GM18526 (cell line): Measurements from ENCODE around the gene DHRSX.

Source experiments
- POLR2A ChIP-seq: IDR thresholded peaks from 3 replicates; pipeline ENCODE4 v1.6.1; 2011; ENCODE audit not compliant: insufficient read length; ENCODE audit errors: extremely low read depth

The DHRSX gene, protein sequence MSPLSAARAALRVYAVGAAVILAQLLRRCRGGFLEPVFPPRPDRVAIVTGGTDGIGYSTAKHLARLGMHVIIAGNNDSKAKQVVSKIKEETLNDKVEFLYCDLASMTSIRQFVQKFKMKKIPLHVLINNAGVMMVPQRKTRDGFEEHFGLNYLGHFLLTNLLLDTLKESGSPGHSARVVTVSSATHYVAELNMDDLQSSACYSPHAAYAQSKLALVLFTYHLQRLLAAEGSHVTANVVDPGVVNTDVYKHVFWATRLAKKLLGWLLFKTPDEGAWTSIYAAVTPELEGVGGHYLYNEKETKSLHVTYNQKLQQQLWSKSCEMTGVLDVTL

GRCh38 chrX:2500803-2501558 lies at the start of gene DHRSX, which contains the start of gene ZBED1:
Gene DHRSX (minus strand): TSS chrX:2500976. CDS start chrX:2500925, 51 bp downstream.
Gene ZBED1 (minus strand): TSS chrX:2500976. CDS start chrX:2490719, 10,257 bp downstream.
- peak; percentile 71 for TF ChIP-seq POLR2A

- no peak for TF ChIP-seq POLR2A
These were observed 49.1 kb upstream of the DHRSX start for GRCh38 chrX:2549876-2550275.

DNA sequence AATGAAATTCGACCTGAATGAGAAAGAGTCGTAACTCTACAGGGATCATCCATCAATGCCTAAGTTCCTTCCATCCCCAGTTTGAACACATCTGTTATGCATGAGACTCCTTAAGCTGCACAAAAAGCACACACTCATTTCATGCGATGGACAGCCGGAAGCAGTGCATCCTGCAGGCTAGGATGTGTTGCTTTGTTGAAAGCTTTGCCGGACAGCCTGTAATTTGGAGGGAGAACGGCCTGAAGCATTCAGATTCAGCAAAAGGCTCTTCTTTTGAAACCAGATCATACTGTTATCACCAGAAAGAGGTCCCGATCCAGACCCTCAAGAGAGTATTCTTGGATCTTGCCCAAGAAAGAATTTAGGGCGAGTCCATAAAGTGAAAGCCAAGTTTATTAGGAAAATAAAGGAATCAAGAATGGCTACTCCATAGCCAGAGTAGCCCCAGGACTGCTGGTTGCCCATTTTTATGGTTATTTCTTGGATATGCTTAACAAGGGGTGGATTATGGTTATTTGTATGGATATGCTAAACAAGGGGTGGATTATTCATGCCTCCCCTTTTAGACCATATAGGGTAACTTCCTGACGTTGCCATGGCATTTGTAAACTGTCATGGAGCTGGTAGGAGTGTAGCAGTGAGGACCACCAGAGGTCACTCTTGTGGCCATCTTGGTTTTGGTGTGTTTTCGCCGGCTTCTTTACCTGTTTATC lies 48.1 kb upstream of the DHRSX start:
- no peak for TF ChIP-seq POLR2A

GRCh38 chrX:2547736-2548135 lies 47.0 kb upstream of the DHRSX start:
- no peak for TF ChIP-seq POLR2A

DNA sequence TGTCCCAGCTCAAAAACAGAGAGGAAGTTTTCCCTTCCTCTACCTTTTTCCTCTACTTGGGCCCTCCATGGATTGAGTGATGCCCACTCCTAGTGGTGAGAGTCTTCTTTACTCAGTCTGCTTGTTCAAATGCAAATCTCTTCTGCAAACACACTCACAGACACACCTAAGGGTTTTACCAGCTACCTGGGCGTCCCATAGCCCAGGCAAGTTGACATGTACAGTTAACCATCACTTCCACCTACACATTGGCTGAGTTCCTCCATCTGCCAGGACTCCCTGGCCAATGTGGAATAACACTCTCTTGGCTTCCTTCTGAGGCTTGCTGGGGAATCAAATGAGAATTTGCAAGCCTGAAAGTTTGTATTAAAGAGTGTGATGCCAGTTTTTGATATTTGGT lies 45.7 kb upstream of the DHRSX start:
- TF ChIP-seq POLR2A: no peak

- TF ChIP-seq POLR2A: no peak
These were observed 44.4 kb upstream of the DHRSX start for GRCh38 chrX:2545144-2545543.

DNA sequence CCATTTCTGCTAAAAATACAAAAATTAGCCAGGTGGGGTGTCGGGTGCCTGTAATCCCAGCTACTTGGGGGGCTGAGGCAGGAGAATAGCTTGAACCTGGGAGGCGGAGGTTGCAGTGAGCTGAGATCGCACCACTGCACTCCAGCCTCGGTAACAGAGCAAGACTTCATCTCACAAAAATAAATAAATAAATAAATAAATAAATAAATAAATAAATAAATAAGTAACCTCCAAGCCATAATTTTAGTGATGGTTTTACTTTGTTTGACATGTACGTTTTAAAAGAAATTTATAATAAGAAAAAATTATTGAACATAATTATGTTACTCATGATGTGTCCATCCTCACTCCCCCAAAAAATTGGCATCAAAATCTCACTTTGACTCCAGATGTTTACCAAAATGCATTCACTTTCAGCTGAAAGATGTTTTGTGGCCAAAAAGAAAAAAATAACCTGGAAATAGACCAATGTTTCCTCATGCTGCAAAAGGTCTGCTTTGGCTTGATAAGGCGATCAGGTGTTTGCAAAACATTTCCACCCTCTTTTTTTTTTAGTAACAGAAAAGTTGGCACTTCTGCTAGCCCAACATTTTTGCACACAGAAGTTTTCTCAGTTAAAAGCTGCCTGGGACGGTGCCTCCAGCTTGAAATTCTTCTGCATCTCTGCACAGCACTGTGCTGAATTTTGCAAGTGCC lies 42.2 kb upstream of the DHRSX start:
- TF ChIP-seq POLR2A: no peak

DNA sequence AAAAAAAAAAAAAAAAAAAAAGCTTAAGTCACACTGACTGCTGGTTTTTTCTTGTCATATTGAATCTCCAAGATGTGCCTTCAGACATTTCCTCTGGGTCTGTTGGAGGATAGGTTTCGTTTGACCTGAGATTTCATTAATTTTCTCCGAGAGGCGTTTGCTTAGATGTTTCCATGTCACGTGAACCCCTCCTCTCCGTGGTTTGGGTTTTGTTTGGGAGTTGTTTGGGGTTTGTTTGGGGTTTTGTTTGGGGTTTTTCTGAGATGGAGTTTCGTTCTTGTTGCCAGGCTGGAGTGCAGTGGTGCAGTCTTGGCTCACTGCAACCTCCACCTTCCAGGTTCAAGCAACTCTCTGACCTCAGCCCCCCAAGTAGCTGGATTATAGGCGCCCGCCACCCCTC lies 40.8 kb upstream of the DHRSX start:
- TF ChIP-seq POLR2A: no peak

GRCh38 chrX:2540426-2540947 lies 39.7 kb upstream of the DHRSX start:
- no peak for TF ChIP-seq POLR2A

DNA sequence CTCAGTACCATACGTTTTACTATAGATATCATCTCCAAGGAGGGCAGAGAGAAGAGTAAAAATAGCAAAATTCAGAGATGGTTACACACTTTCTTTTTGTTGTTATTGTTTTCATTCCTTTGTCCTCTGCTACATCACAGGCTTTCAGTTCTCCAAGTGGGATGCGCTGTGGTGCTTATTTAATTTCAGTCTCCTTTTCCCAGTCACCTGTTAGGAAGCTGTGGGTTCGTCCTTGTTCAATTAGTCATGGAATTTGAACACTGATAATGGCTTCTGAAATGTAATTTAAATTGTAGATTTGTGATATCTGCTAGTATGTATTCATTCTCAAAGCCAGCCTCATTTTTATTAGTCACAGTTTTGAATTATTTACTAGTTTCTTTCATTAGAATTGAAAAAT lies 38.8 kb upstream of the DHRSX start:
- TF ChIP-seq POLR2A: no peak

GRCh38 chrX:2538031-2538757 lies 37.4 kb upstream of the DHRSX start:
- no peak for TF ChIP-seq POLR2A

DNA sequence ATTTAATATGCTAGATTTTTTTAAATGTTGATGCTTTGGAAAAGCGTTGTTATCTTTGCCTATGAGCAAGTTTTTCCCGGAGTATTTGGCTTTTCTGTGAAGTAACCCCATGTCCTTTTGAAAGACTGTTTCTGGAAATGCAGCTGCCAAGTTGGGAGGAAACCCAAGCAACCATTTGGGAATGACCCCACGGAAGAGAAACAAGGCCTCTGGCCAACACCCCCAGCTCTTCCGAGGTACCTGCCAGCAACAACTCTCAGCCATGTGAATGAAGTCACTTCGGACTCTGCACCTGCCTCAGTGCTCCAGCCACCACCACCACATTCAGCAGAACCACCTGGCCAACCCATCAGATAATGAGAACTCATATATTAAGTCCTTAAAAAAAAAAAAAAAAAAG lies 36.2 kb upstream of the DHRSX start:
- no peak for TF ChIP-seq POLR2A

- no peak for TF ChIP-seq POLR2A
These were observed 35.4 kb upstream of the DHRSX start for GRCh38 chrX:2536141-2536540.

DNA sequence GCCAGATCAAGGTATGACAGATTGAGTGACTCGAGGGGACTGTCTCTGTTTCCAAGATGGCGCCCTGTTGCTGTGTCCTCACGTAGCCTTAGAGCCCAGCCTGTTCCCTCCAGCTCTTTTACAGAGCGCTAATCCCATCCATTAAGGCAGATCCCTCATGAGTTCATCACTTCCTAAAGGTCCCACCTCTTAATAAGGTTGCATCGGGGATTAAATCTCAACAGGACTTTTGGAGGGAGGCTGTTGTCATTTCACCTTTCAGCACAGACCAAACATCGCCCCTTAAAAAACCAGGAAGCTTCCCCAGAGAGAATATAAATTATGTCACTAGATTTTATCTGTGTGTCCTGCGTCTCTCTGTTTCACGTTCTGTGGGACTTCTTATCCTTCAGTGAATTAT lies 32.6 kb upstream of the DHRSX start:
- TF ChIP-seq POLR2A: no peak

DNA sequence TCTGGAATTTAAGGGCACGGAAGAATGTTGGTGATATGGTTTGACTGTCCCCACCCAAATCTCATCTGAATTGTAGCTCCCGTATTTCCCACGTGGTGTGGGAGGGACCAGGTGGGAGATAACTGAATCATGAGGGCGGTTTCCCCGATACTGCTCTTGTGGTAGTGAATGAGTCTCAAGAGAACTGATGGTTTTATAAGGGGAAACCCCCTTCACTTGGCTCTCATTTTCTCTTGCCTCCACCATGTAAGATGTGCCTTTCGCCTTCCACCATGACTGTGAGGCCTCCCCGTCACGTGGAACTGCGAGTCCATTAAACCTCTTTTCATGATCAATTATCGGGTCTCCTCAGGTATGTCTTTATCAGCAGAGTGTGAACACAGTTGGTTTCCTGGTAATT lies 25.6 kb upstream of the DHRSX start:
- TF ChIP-seq POLR2A: no peak

- TF ChIP-seq POLR2A: no peak
These were observed 23.1 kb upstream of the DHRSX start for GRCh38 chrX:2523911-2524310.
